ENCODE measurements around the gene SOX6.

SOX6 gene

DNA sequence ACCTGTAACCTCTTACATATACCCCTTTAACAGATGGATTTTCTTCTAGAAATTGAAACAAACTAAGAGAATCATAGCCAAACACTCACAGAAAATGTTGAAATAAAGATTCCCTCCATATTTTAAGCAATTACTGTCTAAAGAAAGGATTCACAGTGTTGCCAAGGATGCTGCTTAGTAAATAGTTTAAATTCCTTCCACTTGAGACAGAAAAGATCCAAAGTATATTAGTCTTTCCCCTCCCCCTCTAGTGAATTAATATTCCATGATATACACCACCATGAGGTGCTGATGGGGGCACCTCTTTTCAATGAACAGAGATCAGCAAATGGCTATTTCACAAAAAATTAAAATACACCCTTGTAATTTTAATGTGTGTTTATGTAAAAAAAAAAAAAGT, 186.8 kb downstream of the SOX6 start:
- Histone ChIP-seq H3K27me3 (ENCODE audit: insufficient read depth, low read length, poor library complexity, severe bottlenecking) (no peaks in the 10 kb centered on the region), H3K9ac (ENCODE audit: low read depth, low read length, poor library complexity, severe bottlenecking) (no peak overlapping the region), H3K4me3 (ENCODE audit: low read length, poor library complexity, severe bottlenecking) (no peak overlapping the region), H3K4me1 (ENCODE audit: insufficient read depth, low read length, poor library complexity, severe bottlenecking) (no peaks in the 10 kb centered on the region), H3K79me2 (ENCODE audit: insufficient read depth, low read length) (no peaks in the 10 kb centered on the region), H2AFZ (ENCODE audit: low read length) (no peak overlapping the region), H3F3A (ENCODE audit: low read depth) (no peaks in the 10 kb centered on the region), H3K4me2 (ENCODE audit: low read depth, low read length, poor library complexity, severe bottlenecking) (no peak overlapping the region), H4K20me1 (ENCODE audit: insufficient read depth, low read length, poor library complexity, severe bottlenecking) (no peaks in the 10 kb centered on the region), H3K9me2 (replicated peaks; ENCODE audit: low read depth, low read length) (no peaks in the 10 kb centered on the region), H3K9me3 (ENCODE audit: insufficient read depth, low read depth, low read length) (no peaks in the 10 kb centered on the region), H3K36me3 (ENCODE audit: insufficient read depth, low read length) (no peaks in the 10 kb centered on the region)
- TF ChIP-seq, protein P1, sequence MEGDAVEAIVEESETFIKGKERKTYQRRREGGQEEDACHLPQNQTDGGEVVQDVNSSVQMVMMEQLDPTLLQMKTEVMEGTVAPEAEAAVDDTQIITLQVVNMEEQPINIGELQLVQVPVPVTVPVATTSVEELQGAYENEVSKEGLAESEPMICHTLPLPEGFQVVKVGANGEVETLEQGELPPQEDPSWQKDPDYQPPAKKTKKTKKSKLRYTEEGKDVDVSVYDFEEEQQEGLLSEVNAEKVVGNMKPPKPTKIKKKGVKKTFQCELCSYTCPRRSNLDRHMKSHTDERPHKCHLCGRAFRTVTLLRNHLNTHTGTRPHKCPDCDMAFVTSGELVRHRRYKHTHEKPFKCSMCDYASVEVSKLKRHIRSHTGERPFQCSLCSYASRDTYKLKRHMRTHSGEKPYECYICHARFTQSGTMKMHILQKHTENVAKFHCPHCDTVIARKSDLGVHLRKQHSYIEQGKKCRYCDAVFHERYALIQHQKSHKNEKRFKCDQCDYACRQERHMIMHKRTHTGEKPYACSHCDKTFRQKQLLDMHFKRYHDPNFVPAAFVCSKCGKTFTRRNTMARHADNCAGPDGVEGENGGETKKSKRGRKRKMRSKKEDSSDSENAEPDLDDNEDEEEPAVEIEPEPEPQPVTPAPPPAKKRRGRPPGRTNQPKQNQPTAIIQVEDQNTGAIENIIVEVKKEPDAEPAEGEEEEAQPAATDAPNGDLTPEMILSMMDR (conservative IDR thresholded peaks at IDR 0.05; ENCODE audit: low read length): no peak
- TF ChIP-seq EZH2phosphoT487 (IDR thresholded peaks at IDR 0.05; ENCODE audit: borderline replicate concordance): no peak

- no peaks in the 10 kb centered on the region for H3K4me1 ChIP-seq (ENCODE audit: insufficient read depth, low read length, poor library complexity, severe bottlenecking)
- H3K9ac ChIP-seq (ENCODE audit: low read depth, low read length, poor library complexity, severe bottlenecking): no peak overlapping the region
- no peaks in the 10 kb centered on the region for H3K9me3 ChIP-seq (ENCODE audit: insufficient read depth, low read depth, low read length)
- no peak overlapping the region for H3K4me3 ChIP-seq (ENCODE audit: low read length, poor library complexity, severe bottlenecking)
- H3K27me3 ChIP-seq (ENCODE audit: insufficient read depth, low read length, poor library complexity, severe bottlenecking): no peaks in the 10 kb centered on the region
- H3F3A ChIP-seq (ENCODE audit: low read depth): no peaks in the 10 kb centered on the region
- no peaks in the 10 kb centered on the region for H3K79me2 ChIP-seq (ENCODE audit: insufficient read depth, low read length)
- no peak overlapping the region for H3K4me2 ChIP-seq (ENCODE audit: low read depth, low read length, poor library complexity, severe bottlenecking)
- H3K36me3 ChIP-seq (ENCODE audit: insufficient read depth, low read length): no peaks in the 10 kb centered on the region
- no peaks in the 10 kb centered on the region for H3K9me2 ChIP-seq (replicated peaks; ENCODE audit: low read depth, low read length)
- no peak for TF ChIP-seq EZH2phosphoT487 (IDR thresholded peaks at IDR 0.05; ENCODE audit: borderline replicate concordance)
- no peak overlapping the region for H2AFZ ChIP-seq (ENCODE audit: low read length)
- H4K20me1 ChIP-seq (ENCODE audit: insufficient read depth, low read length, poor library complexity, severe bottlenecking): no peaks in the 10 kb centered on the region
These were observed 188.4 kb downstream of the SOX6 start for GRCh38 chr11:16167706-16168487.

DNA sequence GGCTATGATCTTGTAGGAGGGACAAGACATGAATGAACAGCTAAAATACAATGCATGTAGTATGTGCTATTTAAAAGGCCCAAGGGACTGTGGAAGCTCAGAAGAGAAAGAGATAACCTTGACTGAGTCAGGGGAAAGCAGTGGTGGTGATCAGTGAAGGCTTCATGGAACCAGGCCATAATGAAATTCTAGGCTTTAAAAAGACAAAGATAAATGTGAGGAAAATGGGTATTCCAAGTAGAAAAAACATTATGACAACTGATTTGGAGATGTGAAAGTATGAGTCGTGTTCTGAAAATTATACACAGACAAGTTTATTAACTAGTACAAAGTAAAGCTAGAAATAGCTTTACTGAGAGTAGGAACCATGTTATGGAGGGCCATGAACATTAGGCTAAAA, 189.8 kb downstream of the SOX6 start:
- H3K9me2 ChIP-seq (replicated peaks; ENCODE audit: low read depth, low read length): no peaks in the 10 kb centered on the region
- H3K79me2 ChIP-seq (ENCODE audit: insufficient read depth, low read length): no peaks in the 10 kb centered on the region
- no peaks in the 10 kb centered on the region for H4K20me1 ChIP-seq (ENCODE audit: insufficient read depth, low read length, poor library complexity, severe bottlenecking)
- H3K4me3 ChIP-seq (ENCODE audit: low read length, poor library complexity, severe bottlenecking): no peak overlapping the region
- H3K9me3 ChIP-seq (ENCODE audit: insufficient read depth, low read depth, low read length): no peaks in the 10 kb centered on the region
- no peak overlapping the region for H2AFZ ChIP-seq (ENCODE audit: low read length)
- no peaks in the 10 kb centered on the region for H3K4me1 ChIP-seq (ENCODE audit: insufficient read depth, low read length, poor library complexity, severe bottlenecking)
- no peak for TF ChIP-seq EZH2phosphoT487 (IDR thresholded peaks at IDR 0.05; ENCODE audit: borderline replicate concordance)
- TF ChIP-seq, protein P1 (conservative IDR thresholded peaks at IDR 0.05; ENCODE audit: low read length): no peak
- H3F3A ChIP-seq (ENCODE audit: low read depth): no peaks in the 10 kb centered on the region
- no peaks in the 10 kb centered on the region for H3K36me3 ChIP-seq (ENCODE audit: insufficient read depth, low read length)
- no peak overlapping the region for H3K9ac ChIP-seq (ENCODE audit: low read depth, low read length, poor library complexity, severe bottlenecking)
- H3K4me2 ChIP-seq (ENCODE audit: low read depth, low read length, poor library complexity, severe bottlenecking): no peak overlapping the region
- no peaks in the 10 kb centered on the region for H3K27me3 ChIP-seq (ENCODE audit: insufficient read depth, low read length, poor library complexity, severe bottlenecking)

- TF ChIP-seq, protein P1 (conservative IDR thresholded peaks at IDR 0.05; ENCODE audit: low read length): no peak
- TF ChIP-seq EZH2phosphoT487 (IDR thresholded peaks at IDR 0.05; ENCODE audit: borderline replicate concordance): no peak
- Histone ChIP-seq H3K79me2 (ENCODE audit: insufficient read depth, low read length) (no peaks in the 10 kb centered on the region), H3K9ac (ENCODE audit: low read depth, low read length, poor library complexity, severe bottlenecking) (no peak overlapping the region), H4K20me1 (ENCODE audit: insufficient read depth, low read length, poor library complexity, severe bottlenecking) (no peaks in the 10 kb centered on the region), H3K9me2 (replicated peaks; ENCODE audit: low read depth, low read length) (no peaks in the 10 kb centered on the region), H3K27me3 (ENCODE audit: insufficient read depth, low read length, poor library complexity, severe bottlenecking) (no peaks in the 10 kb centered on the region), H3K4me2 (ENCODE audit: low read depth, low read length, poor library complexity, severe bottlenecking) (no peak overlapping the region), H3F3A (ENCODE audit: low read depth) (no peaks in the 10 kb centered on the region), H3K4me3 (ENCODE audit: low read length, poor library complexity, severe bottlenecking) (no peak overlapping the region), H3K36me3 (ENCODE audit: insufficient read depth, low read length) (no peaks in the 10 kb centered on the region), H2AFZ (ENCODE audit: low read length) (no peak overlapping the region), H3K9me3 (ENCODE audit: insufficient read depth, low read depth, low read length) (no peaks in the 10 kb centered on the region), H3K4me1 (ENCODE audit: insufficient read depth, low read length, poor library complexity, severe bottlenecking) (peaks cover 5% of the 10 kb centered on the region)
These were observed 196.2 kb downstream of the SOX6 start for GRCh38 chr11:16160146-16160545.

Data from Loucy (cell line).